NCI-H128 (cell line): ENCODE measurements around the gene AEN.
"Not testable (repeated sequence)": the region's sequence is repeated elsewhere in the genome, so short reads cannot be mapped to it uniquely, and the experiment has no call there.

Experiments used
- DNase-seq: peaks from one replicate; lab custom pipeline; 2025; ENCODE audit not compliant: unreplicated experiment; lab: John Stamatoyannopoulos, UW

AEN gene

DNA sequence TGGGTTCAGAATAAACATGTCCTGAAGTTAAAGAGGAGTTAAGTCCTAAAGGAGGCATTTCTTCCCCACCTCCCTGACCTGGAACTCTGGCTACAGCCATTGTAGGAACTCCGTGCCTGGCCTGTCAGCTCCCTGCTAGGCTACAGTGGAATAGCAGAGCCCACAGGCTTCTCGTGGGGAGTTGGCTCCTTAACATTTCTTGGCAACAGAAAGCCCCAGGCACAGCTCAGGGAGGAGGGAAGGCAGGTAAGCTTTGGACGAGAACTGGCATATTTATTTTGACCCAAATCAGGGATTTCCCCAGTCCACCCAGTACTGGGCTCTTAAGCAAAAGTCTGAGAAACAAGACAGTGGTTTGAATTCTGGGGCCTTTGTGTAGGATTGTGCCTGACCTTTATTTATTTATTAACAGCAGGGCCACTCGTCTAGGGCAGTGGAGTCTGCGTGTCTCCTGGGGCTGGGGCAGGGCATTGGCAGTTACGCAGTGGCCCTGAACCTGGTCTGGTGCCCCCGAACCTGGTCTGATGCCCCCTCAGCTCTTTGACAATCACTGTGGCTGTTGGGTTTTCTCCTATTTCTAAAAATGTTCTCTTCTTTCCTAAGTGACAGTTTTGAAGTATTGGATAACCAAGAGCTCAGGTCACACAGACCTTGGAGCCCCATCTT is 9.8 kb downstream of the AEN start:
- DNase-seq = no peak

GRCh38 chr15:88631464-88632028 is 10.4 kb downstream of the AEN start:
- no peak for DNase-seq

GRCh38 chr15:88632797-88633196 is 11.7 kb downstream of the AEN start:
- not testable (repeated sequence) for DNase-seq

DNA sequence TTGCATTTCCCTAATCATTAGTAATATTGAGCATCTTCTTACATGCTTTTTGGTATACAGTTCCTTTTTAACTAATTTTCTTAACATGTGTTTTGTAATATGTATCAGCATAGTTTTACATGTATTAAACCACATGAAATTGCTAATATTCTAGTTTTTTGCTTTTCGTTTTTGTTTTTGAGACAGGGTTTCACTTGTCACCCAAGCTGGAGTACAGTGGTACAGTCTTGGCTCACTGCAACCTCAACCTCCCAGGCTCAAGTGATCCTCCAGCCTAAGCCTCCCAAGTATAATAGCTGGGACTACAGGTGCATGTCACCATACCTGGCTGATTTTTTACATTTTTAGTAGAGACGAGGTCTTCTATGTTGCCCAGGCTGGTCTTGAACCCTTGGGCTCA is 13.3 kb downstream of the AEN start:
- no peak for DNase-seq

DNA sequence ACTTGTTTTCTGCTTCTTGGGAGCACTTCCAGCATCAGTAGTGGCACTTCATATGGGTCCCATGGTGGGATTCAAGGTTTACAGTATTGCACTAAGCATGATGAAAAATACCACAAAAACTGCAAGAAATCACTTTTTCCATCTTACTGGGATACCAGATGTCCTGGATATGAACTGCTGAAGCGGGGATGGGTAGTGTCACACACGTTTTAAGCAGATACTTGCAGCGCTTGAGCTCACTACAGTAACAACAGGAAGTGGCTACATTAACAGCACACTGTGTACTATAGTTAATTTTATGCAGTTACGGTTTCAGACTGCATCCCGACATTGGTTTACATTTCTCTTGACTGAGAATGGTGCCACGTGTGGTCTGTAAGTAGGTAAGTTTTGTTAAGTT is 14.2 kb downstream of the AEN start:
- no peak for DNase-seq

GRCh38 chr15:88636050-88636449 is 14.9 kb downstream of the AEN start:
- no peak for DNase-seq

- no peak for DNase-seq
Measured at GRCh38 chr15:88636654-88637053, 15.5 kb downstream of the AEN start.

DNA sequence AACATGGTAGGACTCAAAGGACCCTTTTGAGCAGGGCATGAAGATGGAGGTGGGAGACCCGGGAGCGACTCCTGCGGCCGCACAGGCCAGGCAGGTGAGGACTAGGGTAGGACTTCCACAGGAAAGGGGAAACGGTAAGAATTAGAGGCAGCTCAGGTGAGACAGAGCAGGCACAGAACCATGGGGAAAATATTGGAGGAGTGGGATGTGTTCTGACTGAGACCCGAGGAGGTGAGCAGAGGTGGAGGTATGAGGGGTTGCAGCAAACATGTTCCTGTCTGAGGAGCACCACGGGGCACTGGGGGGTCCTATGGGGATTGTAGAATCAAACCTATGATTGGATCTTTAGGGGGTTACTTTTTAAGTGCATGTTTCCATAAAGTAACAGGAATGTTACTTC is 16.3 kb downstream of the AEN start:
- DNase-seq = no peak

DNA sequence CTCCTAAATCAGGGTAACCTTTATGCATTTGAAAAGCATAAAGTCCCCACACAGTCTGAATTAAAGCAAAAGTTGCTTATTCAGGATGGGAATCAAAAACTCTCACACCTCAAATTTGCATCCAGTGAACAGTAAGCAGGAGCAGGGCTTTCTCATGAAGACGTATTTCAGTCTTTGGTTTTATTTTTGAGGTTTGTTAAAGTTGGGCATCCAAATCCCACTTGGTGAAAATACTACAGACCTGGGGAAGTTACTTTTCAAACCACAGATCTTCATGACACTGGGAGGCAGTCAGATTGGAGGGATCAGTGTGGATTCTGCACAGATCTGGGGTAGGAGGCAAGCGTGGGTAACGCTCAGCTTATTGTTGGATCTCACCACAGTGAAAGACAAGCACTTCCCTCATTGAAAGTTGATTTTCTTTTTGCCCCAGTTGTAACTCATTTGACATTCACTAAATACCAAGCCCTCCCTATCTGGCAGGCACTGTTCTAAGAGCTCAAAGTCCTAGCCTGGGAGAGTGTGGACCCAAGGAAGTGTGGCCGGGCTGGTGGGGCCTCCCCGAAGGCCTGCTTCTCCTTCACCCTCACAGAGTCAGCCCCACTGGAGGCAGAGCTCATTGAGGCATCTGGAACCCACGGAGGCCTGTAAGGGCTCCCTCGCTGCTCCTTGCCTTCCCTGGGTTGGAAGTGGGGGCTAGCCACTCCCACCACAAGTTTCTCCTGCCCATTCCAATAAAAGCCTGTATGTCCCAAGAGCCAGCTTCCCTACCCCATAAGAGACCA is 16.9 kb downstream of the AEN start:
- DNase-seq = no peak

GRCh38 chr15:88638626-88639372 is 17.7 kb downstream of the AEN start, which contains the start of gene ISG20:
Gene ISG20, plus strand, starts transcription at chr15:88639016. Its CDS starts 351 bp downstream, at chr15:88639367.
- peak; percentile 11 for DNase-seq

DNA sequence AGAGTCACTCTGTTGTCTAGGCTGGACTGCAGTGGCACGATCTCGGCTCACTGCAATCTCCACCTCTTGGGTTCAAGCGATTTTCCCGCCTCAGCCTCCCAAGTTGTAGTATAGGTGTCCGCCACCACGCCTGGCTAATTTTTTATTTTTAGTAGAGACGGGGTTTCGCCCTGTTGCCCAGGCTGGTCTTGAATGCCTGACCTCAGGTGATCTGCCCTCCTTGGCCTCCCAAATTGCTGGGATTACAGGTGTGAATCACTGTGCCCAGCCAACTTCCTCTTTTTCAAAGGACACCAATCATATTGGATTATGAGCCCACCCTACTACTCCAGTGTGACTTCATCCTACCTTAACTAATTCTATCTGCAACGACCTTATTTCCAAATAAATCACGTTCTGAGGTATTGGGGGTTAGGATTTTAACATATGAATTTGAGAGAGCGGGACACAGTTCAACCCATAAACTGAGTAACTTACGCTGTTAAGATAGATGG is 20.9 kb downstream of the AEN start:
- DNase-seq = no peak

DNA sequence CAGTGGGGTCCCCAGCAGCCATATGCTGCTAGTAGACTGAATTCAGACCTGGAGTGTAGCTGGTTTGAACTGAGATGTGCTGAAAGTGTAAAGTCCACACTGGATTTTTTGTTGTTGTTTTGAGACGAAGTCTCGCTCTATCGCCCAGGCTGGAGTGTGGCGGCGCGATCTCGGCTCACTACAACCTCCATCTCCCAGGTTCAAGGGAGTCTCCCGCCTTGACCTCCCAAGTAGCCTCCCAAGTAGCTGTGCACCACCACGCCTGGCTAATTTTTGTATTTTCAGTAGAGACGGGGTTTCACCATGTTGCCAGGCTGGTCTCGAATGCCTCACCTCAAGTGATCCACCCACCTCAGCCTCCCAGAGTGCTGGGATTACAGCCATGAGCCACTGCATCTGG is 21.4 kb downstream of the AEN start:
- DNase-seq = not testable (repeated sequence)

- DNase-seq = no peak
Measured at GRCh38 chr15:88644741-88645140, 23.6 kb downstream of the AEN start.

- no peak for DNase-seq
Measured at GRCh38 chr15:88645171-88646087, 24.3 kb downstream of the AEN start.

GRCh38 chr15:88646088-88646405 is 24.9 kb downstream of the AEN start:
- no peak for DNase-seq

- no peak for DNase-seq
Measured at GRCh38 chr15:88646951-88647350, 25.8 kb downstream of the AEN start.

DNA sequence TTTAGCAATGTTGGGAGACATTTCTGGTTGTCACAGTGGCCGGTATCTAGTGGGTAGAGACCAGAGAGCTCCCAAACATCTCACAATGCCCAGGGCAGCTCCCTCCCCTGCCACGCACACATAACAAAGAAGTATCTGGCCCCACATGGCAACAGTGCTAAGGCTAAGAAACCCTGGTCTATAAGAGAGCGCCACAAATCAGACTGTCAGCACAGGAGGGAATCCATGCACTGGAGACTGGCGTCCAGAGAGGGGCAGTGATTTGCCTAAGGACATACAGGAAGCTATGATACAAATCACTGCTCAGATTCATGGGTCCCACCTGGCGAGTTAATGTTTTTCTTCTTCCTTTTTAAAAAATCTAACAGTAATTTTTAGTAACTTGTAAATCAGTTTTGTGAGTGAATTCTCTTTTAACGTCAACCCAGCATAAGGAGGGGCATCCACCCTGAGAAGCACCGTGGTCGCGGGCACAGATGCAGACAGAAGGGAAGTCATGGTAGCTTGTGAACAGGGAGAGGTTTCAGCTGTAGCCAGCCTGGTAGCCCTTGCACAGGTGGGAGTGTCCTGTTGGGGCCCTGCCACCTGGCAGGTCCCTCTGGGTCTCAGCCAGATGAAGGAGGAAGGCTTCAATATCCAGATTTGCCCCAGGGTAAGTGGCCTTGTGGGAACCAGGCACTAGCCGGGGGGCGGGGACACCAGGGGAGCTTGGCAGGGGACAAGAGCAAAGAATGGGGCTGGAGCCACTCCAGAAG is 26.4 kb downstream of the AEN start:
- DNase-seq = no peak

GRCh38 chr15:88648357-88649214 is 27.4 kb downstream of the AEN start:
- DNase-seq = no peak

DNA sequence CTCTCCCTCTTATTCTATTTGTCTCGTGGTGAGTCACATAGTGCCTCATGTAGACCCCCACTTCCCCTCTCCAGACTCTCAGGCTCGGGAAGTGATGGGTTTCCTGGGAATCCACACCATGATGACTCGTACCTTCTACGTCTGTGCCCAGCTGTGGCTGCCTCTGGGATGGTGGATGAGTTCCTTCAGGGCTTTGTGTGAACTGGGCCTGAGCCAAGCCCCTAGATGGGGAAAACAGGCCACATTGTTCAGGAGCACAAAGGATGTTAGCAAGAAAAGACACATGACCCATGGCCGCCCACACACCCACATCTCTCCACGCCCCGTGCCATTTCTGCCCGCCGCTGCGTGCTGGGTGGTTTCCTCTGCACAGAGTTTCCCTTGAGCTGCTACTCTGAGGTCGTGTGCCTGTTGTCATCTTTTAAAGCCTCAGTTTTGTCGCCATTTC is 28.2 kb downstream of the AEN start:
- DNase-seq = no peak
